IMR-90 (cell line): ENCODE measurements around the gene NFASC.

ENCODE experiments used
- POLR2A ChIP-seq: IDR thresholded peaks from 2 replicates; pipeline ENCODE4 v1.6.1; 2012; ENCODE audit warnings: mild to moderate bottlenecking, low read depth, low read length
- TF ChIP-seq, protein P1 (sequence below): conservative IDR thresholded peaks from 2 replicates; pipeline ENCODE4 v1.5.1; 2012; ENCODE audit warnings: mild to moderate bottlenecking, low read depth, low read length, improper control_type of control experiment

DNA sequence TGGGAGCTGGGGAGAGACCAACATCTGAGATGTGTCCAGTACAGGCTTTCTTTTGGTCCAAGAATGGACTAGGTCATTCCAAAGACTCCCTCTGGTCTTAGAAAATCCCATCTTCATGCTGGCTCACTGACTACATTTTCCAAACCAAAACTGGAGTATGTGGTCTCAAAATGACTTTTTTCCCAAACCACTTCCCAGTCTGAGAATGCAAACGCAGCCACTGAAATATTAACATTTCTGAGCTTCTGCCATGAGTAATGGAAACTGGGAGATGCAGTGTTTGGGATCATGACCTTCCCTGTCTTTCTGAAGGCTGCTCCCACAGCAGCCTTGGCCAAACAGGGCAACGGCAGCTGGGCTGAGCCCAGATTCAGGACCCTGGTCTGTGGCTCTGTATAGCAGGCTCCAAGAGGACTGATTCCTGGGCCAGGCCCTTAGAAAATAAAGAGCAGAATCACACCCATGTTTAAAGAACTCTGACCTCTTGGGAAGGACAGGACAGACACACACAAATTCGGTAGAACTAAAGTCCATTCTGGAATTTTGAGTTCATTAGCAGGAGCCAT, 110.3 kb downstream of the NFASC start:
- TF ChIP-seq, protein P1, sequence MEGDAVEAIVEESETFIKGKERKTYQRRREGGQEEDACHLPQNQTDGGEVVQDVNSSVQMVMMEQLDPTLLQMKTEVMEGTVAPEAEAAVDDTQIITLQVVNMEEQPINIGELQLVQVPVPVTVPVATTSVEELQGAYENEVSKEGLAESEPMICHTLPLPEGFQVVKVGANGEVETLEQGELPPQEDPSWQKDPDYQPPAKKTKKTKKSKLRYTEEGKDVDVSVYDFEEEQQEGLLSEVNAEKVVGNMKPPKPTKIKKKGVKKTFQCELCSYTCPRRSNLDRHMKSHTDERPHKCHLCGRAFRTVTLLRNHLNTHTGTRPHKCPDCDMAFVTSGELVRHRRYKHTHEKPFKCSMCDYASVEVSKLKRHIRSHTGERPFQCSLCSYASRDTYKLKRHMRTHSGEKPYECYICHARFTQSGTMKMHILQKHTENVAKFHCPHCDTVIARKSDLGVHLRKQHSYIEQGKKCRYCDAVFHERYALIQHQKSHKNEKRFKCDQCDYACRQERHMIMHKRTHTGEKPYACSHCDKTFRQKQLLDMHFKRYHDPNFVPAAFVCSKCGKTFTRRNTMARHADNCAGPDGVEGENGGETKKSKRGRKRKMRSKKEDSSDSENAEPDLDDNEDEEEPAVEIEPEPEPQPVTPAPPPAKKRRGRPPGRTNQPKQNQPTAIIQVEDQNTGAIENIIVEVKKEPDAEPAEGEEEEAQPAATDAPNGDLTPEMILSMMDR: no peak
- no peak for TF ChIP-seq POLR2A
